HL-60 (cell line): ENCODE results near the gene FECH.
A peak's percentile ranks its signal among the peaks of the same experiment; 100 is the strongest.
"Not testable (repeated sequence)": the region's sequence is repeated elsewhere in the genome, so short reads cannot be mapped to it uniquely, and the experiment has no call there.

Experiments
- DNase-seq, 2 experiments: peaks; one replicate each; pipeline ENCODE4 v3.0.0-alpha.2; 2010 to 2020; ENCODE audit warnings: low read depth in 1 of 2, low spot score in 1 of 2
- H3K27ac ChIP-seq: fragments of 250-450 bp; sonication (Bioruptor Pico); replicated peaks from 2 replicates; pipeline ENCODE4 v1.5.1; 2020; ENCODE audit warnings: mild to moderate bottlenecking, moderate library complexity
- H3K27me3 ChIP-seq: fragments of 250-450 bp; sonication (Bioruptor Pico); 2 replicates; pipeline ENCODE4 v1.5.1; 2021; ENCODE audit warnings: mild to moderate bottlenecking, moderate library complexity; ENCODE audit not compliant: insufficient read depth, poor library complexity, severe bottlenecking
- H3K4me3 ChIP-seq: replicated peaks from 2 replicates; pipeline ENCODE4 v1.5.1; 2011; ENCODE audit warnings: mild to moderate bottlenecking, control low read depth, low read length; ENCODE audit not compliant: insufficient read depth
- GABPA ChIP-seq: IDR thresholded peaks from 2 replicates; pipeline ENCODE4 v1.6.1; 2012; ENCODE audit warnings: low read depth
- POLR2AphosphoS5 ChIP-seq: IDR thresholded peaks from 2 replicates; pipeline ENCODE4 v1.6.1; 2012; ENCODE audit warnings: low read depth
- SPI1 ChIP-seq: IDR thresholded peaks from 2 replicates; pipeline ENCODE4 v1.6.1; 2012; ENCODE audit warnings: low read depth, mild to moderate bottlenecking, borderline replicate concordance
- TF ChIP-seq, protein P1 (sequence below): IDR thresholded peaks from 2 replicates; pipeline ENCODE4 v1.6.1; 2012; ENCODE audit warnings: low read depth; ENCODE audit not compliant: insufficient replicate concordance
- TF ChIP-seq, protein P2 (sequence below): IDR thresholded peaks from one replicate; pipeline ENCODE4 v1.5.1; 2011; ENCODE audit warnings: low read length, control low read depth, inconsistent platforms; ENCODE audit not compliant: insufficient read depth

FECH gene

DNA sequence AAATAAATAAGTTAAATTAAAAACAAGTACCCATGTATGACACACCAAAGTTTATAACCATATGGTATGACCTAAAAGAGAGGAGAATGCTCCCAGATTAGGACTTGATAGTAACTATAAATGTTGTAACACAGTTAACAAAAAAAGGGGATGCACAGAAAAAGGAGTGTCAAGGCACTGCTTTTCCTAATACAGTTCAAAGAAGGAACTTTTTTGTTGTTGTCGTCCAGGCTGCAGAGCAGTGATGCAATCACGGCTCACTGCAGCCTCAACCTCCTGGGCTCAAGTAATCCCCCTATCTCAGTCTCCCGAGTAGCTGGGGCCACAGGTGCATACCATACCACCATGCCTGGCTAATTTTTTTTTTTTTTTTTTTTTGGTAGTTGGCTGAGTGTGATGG is 32.4 kb upstream of the FECH start:
- peak in 1 of 2 experiments; percentile 39 for DNase-seq
- no peaks in the 10 kb centered on the region for H3K27me3 ChIP-seq
- no peak overlapping the region; the same call in 1 of the 2 replicates for H3K27ac ChIP-seq
- TF ChIP-seq POLR2AphosphoS5 (0 out of 2 replicates have a peak, but pooled peaks have one; percentile 30), SPI1 (no peak)
- H3K4me3 ChIP-seq = no peak overlapping the region

DNA sequence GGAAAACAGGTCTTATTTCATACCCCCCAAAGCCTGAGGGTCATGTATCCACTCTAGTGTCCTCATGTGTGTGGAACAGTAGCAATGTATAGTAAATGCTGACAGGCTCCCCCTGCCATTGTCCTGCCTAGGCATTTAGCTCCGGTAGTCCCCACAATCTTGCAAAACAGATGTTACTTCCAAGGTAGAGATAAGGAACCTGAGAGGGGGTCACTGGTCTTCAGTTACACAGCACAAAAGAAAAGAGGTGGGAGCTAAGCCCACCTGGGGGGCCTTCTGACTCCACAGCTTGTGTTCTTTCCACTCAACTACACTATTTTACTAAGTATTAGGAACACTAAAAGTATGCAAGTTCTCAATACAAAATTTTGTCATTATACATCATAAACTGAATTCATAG is 17.4 kb upstream of the FECH start:
- no peaks in the 10 kb centered on the region for H3K27me3 ChIP-seq
- no peak overlapping the region for H3K4me3 ChIP-seq
- DNase-seq = no peak
- no peak overlapping the region for H3K27ac ChIP-seq
- TF ChIP-seq GABPA = no peak
- TF ChIP-seq, protein P1, sequence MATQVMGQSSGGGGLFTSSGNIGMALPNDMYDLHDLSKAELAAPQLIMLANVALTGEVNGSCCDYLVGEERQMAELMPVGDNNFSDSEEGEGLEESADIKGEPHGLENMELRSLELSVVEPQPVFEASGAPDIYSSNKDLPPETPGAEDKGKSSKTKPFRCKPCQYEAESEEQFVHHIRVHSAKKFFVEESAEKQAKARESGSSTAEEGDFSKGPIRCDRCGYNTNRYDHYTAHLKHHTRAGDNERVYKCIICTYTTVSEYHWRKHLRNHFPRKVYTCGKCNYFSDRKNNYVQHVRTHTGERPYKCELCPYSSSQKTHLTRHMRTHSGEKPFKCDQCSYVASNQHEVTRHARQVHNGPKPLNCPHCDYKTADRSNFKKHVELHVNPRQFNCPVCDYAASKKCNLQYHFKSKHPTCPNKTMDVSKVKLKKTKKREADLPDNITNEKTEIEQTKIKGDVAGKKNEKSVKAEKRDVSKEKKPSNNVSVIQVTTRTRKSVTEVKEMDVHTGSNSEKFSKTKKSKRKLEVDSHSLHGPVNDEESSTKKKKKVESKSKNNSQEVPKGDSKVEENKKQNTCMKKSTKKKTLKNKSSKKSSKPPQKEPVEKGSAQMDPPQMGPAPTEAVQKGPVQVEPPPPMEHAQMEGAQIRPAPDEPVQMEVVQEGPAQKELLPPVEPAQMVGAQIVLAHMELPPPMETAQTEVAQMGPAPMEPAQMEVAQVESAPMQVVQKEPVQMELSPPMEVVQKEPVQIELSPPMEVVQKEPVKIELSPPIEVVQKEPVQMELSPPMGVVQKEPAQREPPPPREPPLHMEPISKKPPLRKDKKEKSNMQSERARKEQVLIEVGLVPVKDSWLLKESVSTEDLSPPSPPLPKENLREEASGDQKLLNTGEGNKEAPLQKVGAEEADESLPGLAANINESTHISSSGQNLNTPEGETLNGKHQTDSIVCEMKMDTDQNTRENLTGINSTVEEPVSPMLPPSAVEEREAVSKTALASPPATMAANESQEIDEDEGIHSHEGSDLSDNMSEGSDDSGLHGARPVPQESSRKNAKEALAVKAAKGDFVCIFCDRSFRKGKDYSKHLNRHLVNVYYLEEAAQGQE = no peak
- no peak for TF ChIP-seq POLR2AphosphoS5
- TF ChIP-seq SPI1 = no peak
- TF ChIP-seq, protein P2, sequence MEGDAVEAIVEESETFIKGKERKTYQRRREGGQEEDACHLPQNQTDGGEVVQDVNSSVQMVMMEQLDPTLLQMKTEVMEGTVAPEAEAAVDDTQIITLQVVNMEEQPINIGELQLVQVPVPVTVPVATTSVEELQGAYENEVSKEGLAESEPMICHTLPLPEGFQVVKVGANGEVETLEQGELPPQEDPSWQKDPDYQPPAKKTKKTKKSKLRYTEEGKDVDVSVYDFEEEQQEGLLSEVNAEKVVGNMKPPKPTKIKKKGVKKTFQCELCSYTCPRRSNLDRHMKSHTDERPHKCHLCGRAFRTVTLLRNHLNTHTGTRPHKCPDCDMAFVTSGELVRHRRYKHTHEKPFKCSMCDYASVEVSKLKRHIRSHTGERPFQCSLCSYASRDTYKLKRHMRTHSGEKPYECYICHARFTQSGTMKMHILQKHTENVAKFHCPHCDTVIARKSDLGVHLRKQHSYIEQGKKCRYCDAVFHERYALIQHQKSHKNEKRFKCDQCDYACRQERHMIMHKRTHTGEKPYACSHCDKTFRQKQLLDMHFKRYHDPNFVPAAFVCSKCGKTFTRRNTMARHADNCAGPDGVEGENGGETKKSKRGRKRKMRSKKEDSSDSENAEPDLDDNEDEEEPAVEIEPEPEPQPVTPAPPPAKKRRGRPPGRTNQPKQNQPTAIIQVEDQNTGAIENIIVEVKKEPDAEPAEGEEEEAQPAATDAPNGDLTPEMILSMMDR = no peak

DNA sequence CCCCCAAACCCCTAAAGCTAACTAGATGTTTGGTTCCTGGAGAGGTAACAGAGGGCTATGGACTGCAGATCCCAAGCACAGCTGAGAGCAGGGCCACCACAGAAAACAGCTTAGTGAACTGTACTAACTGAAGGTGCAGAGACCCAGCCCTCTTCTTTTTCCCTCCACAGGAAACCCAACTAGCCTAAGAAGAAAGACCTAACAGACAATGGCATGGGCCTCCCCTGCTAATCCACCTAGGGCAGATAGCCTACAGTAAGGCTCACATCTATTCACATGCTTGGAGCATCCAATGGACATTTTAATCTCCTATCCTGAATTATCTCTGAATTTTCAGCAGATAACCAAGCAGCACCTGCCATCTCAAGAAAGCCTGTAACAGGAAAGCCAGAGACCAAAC is 8.8 kb upstream of the FECH start:
- H3K4me3 ChIP-seq = no peak overlapping the region
- DNase-seq = no peak
- H3K27ac ChIP-seq = no peak overlapping the region
- H3K27me3 ChIP-seq = no peaks in the 10 kb centered on the region
- TF ChIP-seq, protein P2 = no peak
- TF ChIP-seq POLR2AphosphoS5 (no peak), SPI1 (no peak), GABPA (no peak)
- TF ChIP-seq, protein P1 = no peak

DNA sequence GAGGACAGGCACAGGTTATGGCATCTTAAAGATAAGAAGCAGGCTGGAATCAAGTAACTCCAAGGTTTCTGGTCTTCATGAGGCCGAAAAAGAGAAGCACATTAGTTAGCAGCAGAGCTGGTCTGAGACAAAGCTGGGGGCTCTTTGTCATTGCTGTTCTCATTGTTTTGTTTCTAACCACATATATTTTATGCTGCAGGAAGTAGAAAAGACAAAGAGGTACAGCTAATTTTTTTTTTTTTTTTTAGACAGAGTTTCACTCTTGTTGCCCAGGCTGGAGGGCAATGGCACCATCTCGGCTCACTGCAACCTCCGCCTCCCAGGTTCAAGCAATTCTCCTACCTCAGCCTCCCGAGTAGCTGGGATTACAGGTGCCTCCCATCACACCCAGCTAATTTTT is 6.2 kb upstream of the FECH start:
- H3K4me3 ChIP-seq, H3K27ac ChIP-seq, H3K27me3 ChIP-seq, DNase-seq: not testable (repeated sequence)

DNA sequence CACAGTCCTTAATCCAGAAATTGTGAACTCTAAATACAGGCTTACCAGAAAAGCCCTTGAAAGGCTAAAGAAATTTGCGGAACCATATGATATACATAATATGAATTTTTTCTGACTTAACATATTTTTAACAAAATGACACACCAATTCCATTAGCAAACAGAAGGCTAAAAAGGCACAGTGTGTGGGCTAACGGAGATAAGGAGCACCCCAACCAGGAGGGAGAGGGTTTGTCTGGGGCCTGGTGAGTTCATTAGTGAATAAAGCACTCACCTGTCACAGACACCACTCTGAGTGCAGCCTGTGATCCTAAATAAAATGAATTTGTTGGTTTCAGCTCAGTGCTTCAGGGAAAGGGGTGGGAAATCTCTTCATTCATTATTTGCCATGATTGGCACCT is 2.7 kb upstream of the FECH start:
- Histone ChIP-seq H3K4me3 (no peak overlapping the region), H3K27ac (no peak overlapping the region), H3K27me3 (no peaks in the 10 kb centered on the region)
- no peak for TF ChIP-seq GABPA
- TF ChIP-seq POLR2AphosphoS5 = no peak
- TF ChIP-seq, protein P1 = no peak
- TF ChIP-seq, protein P2 = no peak
- TF ChIP-seq SPI1 = no peak
- DNase-seq = no peak
